NCI-H524 (cell line): ENCODE measurements around the gene RPL3.
"Not testable (repeated sequence)": the region's sequence is repeated elsewhere in the genome, so short reads cannot be mapped to it uniquely, and the experiment has no call there.

Source experiments
- DNase-seq, 2 experiments: peaks; one replicate each; lab custom pipeline; 2025; lab: John Stamatoyannopoulos, UW

RPL3 gene

GRCh38 chr22:39319284-39320022 is at the start of gene RPL3:
Gene RPL3, minus strand, starts transcription at chr22:39319623. Its CDS starts 26 bp downstream, at chr22:39319597.
- DNase-seq, result peak; percentile 97 to 99

- DNase-seq, result no peak
Measured at GRCh38 chr22:39369186-39369585, 49.8 kb upstream of the RPL3 start.

- no peak for DNase-seq
Measured at GRCh38 chr22:39368461-39368911, 49.1 kb upstream of the RPL3 start.

- DNase-seq, result no peak
Measured at GRCh38 chr22:39367035-39367434, 47.6 kb upstream of the RPL3 start.

GRCh38 chr22:39365492-39365780 is 46.0 kb upstream of the RPL3 start:
- DNase-seq, result no peak

GRCh38 chr22:39364714-39365491 is 45.5 kb upstream of the RPL3 start:
- DNase-seq, result peak in 1 of 2 experiments; percentile 29

GRCh38 chr22:39363751-39364515 is 44.5 kb upstream of the RPL3 start:
- peak; percentile 46 to 80 for DNase-seq

GRCh38 chr22:39362932-39363331 is 43.5 kb upstream of the RPL3 start:
- no peak for DNase-seq

GRCh38 chr22:39362271-39362670 is 42.8 kb upstream of the RPL3 start:
- DNase-seq, result peak; percentile 88 to 95

- DNase-seq, result peak in 1 of 2 experiments; percentile 26
Measured at GRCh38 chr22:39361496-39361895, 42.1 kb upstream of the RPL3 start.

GRCh38 chr22:39360674-39361413 is 41.4 kb upstream of the RPL3 start:
- DNase-seq, result peak in 1 of 2 experiments; percentile 51

- no peak for DNase-seq
Measured at GRCh38 chr22:39360242-39360641, 40.8 kb upstream of the RPL3 start.

- no peak for DNase-seq
Measured at GRCh38 chr22:39359659-39360195, 40.3 kb upstream of the RPL3 start.

- not testable (repeated sequence) for DNase-seq
Measured at GRCh38 chr22:39358197-39358596, 38.8 kb upstream of the RPL3 start.

GRCh38 chr22:39357110-39358108 is 38.0 kb upstream of the RPL3 start:
- peak in 1 of 2 experiments; percentile 18 for DNase-seq

GRCh38 chr22:39356464-39356863 is 37.0 kb upstream of the RPL3 start:
- DNase-seq, result peak; percentile 95 to 97

- DNase-seq, result not testable (repeated sequence)
Measured at GRCh38 chr22:39355805-39356204, 36.4 kb upstream of the RPL3 start.

GRCh38 chr22:39355080-39355479 is 35.7 kb upstream of the RPL3 start:
- DNase-seq, result no peak

GRCh38 chr22:39353346-39353745 is 33.9 kb upstream of the RPL3 start:
- no peak for DNase-seq

GRCh38 chr22:39352306-39352891 is 33.0 kb upstream of the RPL3 start:
- DNase-seq, result no peak
